SK-N-SH treated with all-trans-retinoic acid at 6 μM for 48 hours (cell line): ENCODE results near the gene NEAT1.

ENCODE experiments used
- ATAC-seq: fragments of 200-7000 bp; cut with Tn5 transposase; 3 replicates; pipeline ENCODE4 v1.9.1; 2020; ENCODE audit warnings: mild to moderate bottlenecking, moderate library complexity
- ARNTL ChIP-seq: fragments of 450-650 bp; formaldehyde crosslinking; IDR thresholded peaks from 2 replicates; pipeline ENCODE4 v1.5.0; 2020; ENCODE audit warnings: low read depth, mild to moderate bottlenecking, moderate library complexity, borderline replicate concordance
- BACH2 ChIP-seq: fragments of 250-450 bp; sonication (Bioruptor Pico); IDR thresholded peaks from 2 replicates; pipeline ENCODE4 v1.9.0; 2021; ENCODE audit warnings: mild to moderate bottlenecking, borderline replicate concordance
- CREB5 ChIP-seq: fragments of 250-450 bp; sonication (Bioruptor Pico); IDR thresholded peaks from 2 replicates; pipeline ENCODE4 v1.5.1; 2020; ENCODE audit warnings: low read depth, mild to moderate bottlenecking, moderate library complexity
- CSDC2 ChIP-seq: fragments of 250-450 bp; sonication (Bioruptor Pico); IDR thresholded peaks from 2 replicates; pipeline ENCODE4 v1.5.0; 2020; ENCODE audit warnings: mild to moderate bottlenecking, moderate library complexity
- CSRNP3 ChIP-seq: fragments of 250-450 bp; sonication (Bioruptor Pico); IDR thresholded peaks from 2 replicates; pipeline ENCODE4 v1.5.1; 2021; ENCODE audit warnings: mild to moderate bottlenecking, moderate library complexity
- GLIS3 ChIP-seq: fragments of 250-450 bp; sonication (Bioruptor Pico); IDR thresholded peaks from 2 replicates; pipeline ENCODE4 v1.5.0; 2020; ENCODE audit warnings: mild to moderate bottlenecking, moderate library complexity
- ISL1 ChIP-seq: fragments of 250-450 bp; sonication (Bioruptor Pico); IDR thresholded peaks from 2 replicates; pipeline ENCODE4 v2.1.2; 2022; ENCODE audit warnings: mild to moderate bottlenecking, moderate library complexity
- OSR1 ChIP-seq: fragments of 250-450 bp; sonication (Bioruptor Pico); IDR thresholded peaks from 2 replicates; pipeline ENCODE4 v1.8.0; 2022; ENCODE audit warnings: moderate library complexity, mild to moderate bottlenecking, inconsistent platforms
- PATZ1 ChIP-seq: fragments of 250-450 bp; sonication (Bioruptor Pico); IDR thresholded peaks from 2 replicates; pipeline ENCODE4 v1.8.0; 2020; ENCODE audit warnings: mild to moderate bottlenecking, moderate library complexity, borderline replicate concordance
- POU6F1 ChIP-seq: fragments of 250-450 bp; sonication (Bioruptor Pico); IDR thresholded peaks from 2 replicates; pipeline ENCODE4 v1.8.0; 2021; ENCODE audit warnings: low read depth, mild to moderate bottlenecking, moderate library complexity, borderline replicate concordance
- PPARA ChIP-seq: fragments of 250-450 bp; sonication (Bioruptor Pico); IDR thresholded peaks from 2 replicates; pipeline ENCODE4 v1.5.0; 2020; ENCODE audit warnings: mild to moderate bottlenecking, borderline replicate concordance
- RARB ChIP-seq: fragments of 250-450 bp; sonication (Bioruptor Pico); IDR thresholded peaks from 2 replicates; pipeline ENCODE4 v1.8.0; 2021; ENCODE audit warnings: mild to moderate bottlenecking, moderate library complexity
- SNAI2 ChIP-seq: fragments of 250-450 bp; sonication (Bioruptor Pico); IDR thresholded peaks from 2 replicates; pipeline ENCODE4 v1.5.0; 2020; ENCODE audit warnings: mild to moderate bottlenecking, moderate library complexity
- TCF4 ChIP-seq: fragments of 250-450 bp; sonication (Bioruptor Pico); IDR thresholded peaks from 2 replicates; pipeline ENCODE4 v1.8.0; 2021; ENCODE audit warnings: mild to moderate bottlenecking, moderate library complexity, borderline replicate concordance
- TOX ChIP-seq: fragments of 250-450 bp; sonication (Bioruptor Pico); IDR thresholded peaks from 2 replicates; pipeline ENCODE4 v1.8.0; 2021; ENCODE audit warnings: mild to moderate bottlenecking, moderate library complexity, borderline replicate concordance
- TSHZ2 ChIP-seq: fragments of 250-450 bp; sonication (Bioruptor Pico); IDR thresholded peaks from 2 replicates; pipeline ENCODE4 v1.5.0; 2020; ENCODE audit warnings: mild to moderate bottlenecking, moderate library complexity
- ZC3H10 ChIP-seq: fragments of 250-450 bp; sonication (Bioruptor Pico); IDR thresholded peaks from 2 replicates; pipeline ENCODE4 v1.5.1; 2021; ENCODE audit warnings: mild to moderate bottlenecking, moderate library complexity
- ZFP3 ChIP-seq: fragments of 250-450 bp; sonication (Bioruptor Pico); IDR thresholded peaks from 2 replicates; pipeline ENCODE4 v1.5.0; 2020; ENCODE audit warnings: mild to moderate bottlenecking, moderate library complexity
- ZFP30 ChIP-seq: fragments of 450-650 bp; formaldehyde crosslinking; IDR thresholded peaks from 2 replicates; pipeline ENCODE4 v1.5.0; 2022; ENCODE audit warnings: mild to moderate bottlenecking, moderate library complexity
- ZNF70 ChIP-seq: fragments of 450-650 bp; formaldehyde crosslinking; IDR thresholded peaks from 2 replicates; pipeline ENCODE4 v1.5.0; 2020; ENCODE audit warnings: mild to moderate bottlenecking, moderate library complexity
- ZNF8 ChIP-seq: fragments of 450-650 bp; formaldehyde crosslinking; IDR thresholded peaks from 2 replicates; pipeline ENCODE4 v1.5.0; 2020; ENCODE audit warnings: mild to moderate bottlenecking, moderate library complexity

Gene NEAT1

GRCh38 chr11:65415499-65416340 lies 6.9 kb upstream of the NEAT1 start:
- ATAC-seq = no peak
- TF ChIP-seq ARNTL (no peak), BACH2 (no peak), CSRNP3 (CRISPR knock-in tag) (no peak), RARB (no peak), TOX (CRISPR knock-in tag) (no peak), SNAI2 (no peak), ZFP3 (CRISPR knock-in tag) (no peak), ISL1 (CRISPR knock-in tag) (no peak), ZNF8 (no peak)

- peak; percentile 69 for ATAC-seq
- TF ChIP-seq ZNF70 (CRISPR knock-in tag) (no peak), PATZ1 (peak; percentile 19; the same call in 1 of the 2 replicates), PPARA (CRISPR knock-in tag) (no peak), CREB5 (no peak)
- TF ChIP-seq, all 23 proteins: peak for 1
These were observed 6.2 kb upstream of the NEAT1 start for GRCh38 chr11:65416341-65416824.

GRCh38 chr11:65416841-65417701 lies 5.5 kb upstream of the NEAT1 start:
- ATAC-seq = no peak
- TF ChIP-seq ZNF8 = no peak
- no peak for TF ChIP-seq TCF4 (CRISPR knock-in tag)

GRCh38 chr11:65417702-65418430 lies 4.7 kb upstream of the NEAT1 start:
- no peak for ATAC-seq
- TF ChIP-seq POU6F1 (CRISPR knock-in tag) (no peak), RARB (no peak), ZC3H10 (no peak), ZFP30 (no peak), ZNF8 (no peak), BACH2 (no peak), TSHZ2 (CRISPR knock-in tag) (no peak), ZNF70 (CRISPR knock-in tag) (no peak), SNAI2 (no peak), CSDC2 (CRISPR knock-in tag) (no peak), PPARA (CRISPR knock-in tag) (no peak), OSR1 (CRISPR knock-in tag) (no peak), ARNTL (no peak), PATZ1 (no peak), GLIS3 (CRISPR knock-in tag) (no peak), TOX (CRISPR knock-in tag) (no peak), ZFP3 (CRISPR knock-in tag) (no peak)
